IPS DF 6.9 (cell line): ENCODE results near the gene PASK.
A peak's percentile ranks its signal among the peaks of the same experiment; 100 is the strongest.

ENCODE experiments used
- DNase-seq: peaks from one replicate; pipeline ENCODE4 v3.0.0-alpha.2; 2013; ENCODE audit warnings: low read depth, low spot score
- H3K27ac ChIP-seq: one replicate; pipeline ENCODE4 v1.5.1; 2013; ENCODE audit warnings: low read length, control low read depth
- H3K27me3 ChIP-seq: 2 replicates; pipeline ENCODE4 v1.6.1; 2013; ENCODE audit warnings: mild to moderate bottlenecking, low read length; ENCODE audit not compliant: control insufficient read depth, insufficient read depth
- H3K36me3 ChIP-seq: 2 replicates; pipeline ENCODE4 v1.6.1; 2013; ENCODE audit warnings: low read length; ENCODE audit not compliant: control insufficient read depth, insufficient read depth
- H3K4me1 ChIP-seq: 2 replicates; pipeline ENCODE4 v1.6.1; 2013; ENCODE audit warnings: low read length; ENCODE audit not compliant: control insufficient read depth, insufficient read depth
- H3K4me3 ChIP-seq: 2 replicates; pipeline ENCODE4 v1.5.1; 2013; ENCODE audit warnings: mild to moderate bottlenecking, low read length
- H3K9me3 ChIP-seq: 2 replicates; pipeline ENCODE4 v1.6.1; 2013; ENCODE audit warnings: low read length, inconsistent platforms; ENCODE audit not compliant: control insufficient read depth, insufficient read depth
- WGBS: extraction: QIAGEN DNeasy Blood & Tissue Kit; methylation state at CpG from one replicate; pipeline ENCODE4 v1.1.7; 2013; ENCODE audit warnings: mixed read lengths, missing lambda C conversion rate; ENCODE audit not compliant: insufficient read length, insufficient coverage; 5-methylcytosine and 5-hydroxymethylcytosine counted together

PASK gene

DNA sequence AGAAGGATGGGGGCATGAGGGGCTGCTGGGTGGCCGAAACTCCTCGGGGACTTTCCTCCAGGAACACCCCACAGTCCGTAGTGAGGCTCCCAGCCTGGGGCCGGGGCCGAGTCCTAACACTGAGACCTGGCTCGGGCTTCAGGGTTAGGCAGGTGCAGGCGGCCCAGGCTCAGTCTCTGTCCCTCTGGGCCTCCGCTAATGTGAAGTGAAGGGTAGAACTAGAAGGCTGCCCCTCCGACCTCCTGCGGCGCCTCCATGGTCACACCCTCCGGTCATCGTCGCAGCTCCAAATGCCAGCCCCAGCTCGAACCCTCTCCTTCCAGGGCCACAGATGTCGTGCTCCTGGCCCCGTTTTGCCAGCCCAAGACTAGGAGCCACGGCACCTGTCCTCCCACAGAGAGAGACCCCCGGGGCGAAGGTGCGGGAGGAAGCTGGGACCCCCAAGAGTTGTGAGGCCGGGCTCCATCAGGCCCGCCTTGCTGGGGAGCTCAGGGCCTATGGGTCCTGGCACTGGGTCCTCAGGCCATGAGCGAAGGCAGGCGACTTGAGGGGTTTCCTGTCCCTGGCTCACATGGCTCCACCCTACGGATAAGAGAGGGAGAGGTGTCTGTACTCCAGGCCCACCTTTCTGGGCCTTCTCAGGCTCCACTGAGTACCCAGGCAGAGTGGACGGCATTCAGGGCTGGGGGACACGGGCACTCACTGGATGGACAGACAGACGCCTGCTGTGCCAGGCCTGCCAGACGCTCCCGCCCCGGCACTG is 40.0 kb upstream of the PASK start:
- H3K4me1 ChIP-seq = peaks cover 5% of the 10 kb centered on the region; the same call in 1 of the 2 replicates
- H3K27me3 ChIP-seq = no peaks in the 10 kb centered on the region
- H3K36me3 ChIP-seq = no peaks in the 10 kb centered on the region
- WGBS = no CpG with 5 or more reads among the region's 32 CpGs
- no peak overlapping the region for H3K4me3 ChIP-seq
- H3K9me3 ChIP-seq = no peaks in the 10 kb centered on the region
- no peak for DNase-seq
- H3K27ac ChIP-seq = no peak overlapping the region

DNA sequence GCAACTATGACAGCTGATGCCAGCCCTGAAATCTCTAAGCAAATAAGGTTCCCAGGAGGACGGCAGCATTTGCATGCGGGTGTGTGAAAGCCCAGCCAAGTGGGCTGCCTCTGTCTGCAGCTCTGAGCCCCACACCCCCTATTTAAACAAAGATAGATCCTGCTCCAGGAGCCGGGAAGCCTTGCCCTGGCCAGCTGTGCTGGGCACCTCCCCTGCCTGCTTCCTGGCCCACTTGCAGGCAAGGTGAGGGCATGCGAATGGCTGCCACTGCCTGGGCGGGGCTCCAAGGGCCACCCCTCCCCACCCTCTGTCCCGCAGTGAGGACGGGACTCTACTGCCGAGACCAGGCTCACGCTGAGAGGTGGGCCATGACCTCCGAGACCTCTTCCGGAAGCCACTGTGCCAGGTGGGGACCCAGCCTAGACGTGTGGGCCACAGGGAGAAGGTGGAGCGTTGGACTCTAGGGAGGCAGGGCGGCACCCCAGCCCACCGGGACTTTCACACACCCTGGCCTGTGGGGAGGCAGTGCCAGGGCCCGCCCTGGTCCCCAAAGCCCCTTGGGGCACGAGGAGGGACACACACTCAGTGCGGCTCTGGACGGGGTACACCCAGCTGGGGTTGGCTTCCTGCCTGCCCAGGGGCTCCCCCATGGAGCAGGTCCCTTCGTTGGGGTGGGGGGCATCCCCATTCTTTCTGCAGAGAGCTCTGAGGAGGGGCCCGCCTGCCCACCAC is 39.3 kb upstream of the PASK start, which contains the start of gene ANO7:
ANO7 (plus strand) TSS at position 317 of the 732 bp plus-strand sequence. CDS start 1,387 bp downstream, outside the sequence.
- no peak within 1 kb of the TSS for H3K4me3 ChIP-seq
- no peaks in the 10 kb centered on the region for H3K27me3 ChIP-seq
- H3K36me3 ChIP-seq = no peaks in the 10 kb centered on the region
- DNase-seq = no peak
- no peak within 1 kb of the TSS for H3K27ac ChIP-seq
- H3K9me3 ChIP-seq = no peaks in the 10 kb centered on the region
- WGBS = no CpG with 5 or more reads among the region's 21 CpGs
- H3K4me1 ChIP-seq = peaks cover 5% of the 10 kb centered on the region; the same call in 1 of the 2 replicates

- Histone ChIP-seq H3K27ac (no peak overlapping the region), H3K4me1 (peaks cover 5% of the 10 kb centered on the region; the same call in 1 of the 2 replicates), H3K27me3 (no peaks in the 10 kb centered on the region), H3K4me3 (no peak overlapping the region), H3K9me3 (no peaks in the 10 kb centered on the region), H3K36me3 (no peaks in the 10 kb centered on the region)
- no peak for DNase-seq
- WGBS = no CpG with 5 or more reads among the region's 4 CpGs
Measured at GRCh38 chr2:241187918-241188234, 38.6 kb upstream of the PASK start.

DNA sequence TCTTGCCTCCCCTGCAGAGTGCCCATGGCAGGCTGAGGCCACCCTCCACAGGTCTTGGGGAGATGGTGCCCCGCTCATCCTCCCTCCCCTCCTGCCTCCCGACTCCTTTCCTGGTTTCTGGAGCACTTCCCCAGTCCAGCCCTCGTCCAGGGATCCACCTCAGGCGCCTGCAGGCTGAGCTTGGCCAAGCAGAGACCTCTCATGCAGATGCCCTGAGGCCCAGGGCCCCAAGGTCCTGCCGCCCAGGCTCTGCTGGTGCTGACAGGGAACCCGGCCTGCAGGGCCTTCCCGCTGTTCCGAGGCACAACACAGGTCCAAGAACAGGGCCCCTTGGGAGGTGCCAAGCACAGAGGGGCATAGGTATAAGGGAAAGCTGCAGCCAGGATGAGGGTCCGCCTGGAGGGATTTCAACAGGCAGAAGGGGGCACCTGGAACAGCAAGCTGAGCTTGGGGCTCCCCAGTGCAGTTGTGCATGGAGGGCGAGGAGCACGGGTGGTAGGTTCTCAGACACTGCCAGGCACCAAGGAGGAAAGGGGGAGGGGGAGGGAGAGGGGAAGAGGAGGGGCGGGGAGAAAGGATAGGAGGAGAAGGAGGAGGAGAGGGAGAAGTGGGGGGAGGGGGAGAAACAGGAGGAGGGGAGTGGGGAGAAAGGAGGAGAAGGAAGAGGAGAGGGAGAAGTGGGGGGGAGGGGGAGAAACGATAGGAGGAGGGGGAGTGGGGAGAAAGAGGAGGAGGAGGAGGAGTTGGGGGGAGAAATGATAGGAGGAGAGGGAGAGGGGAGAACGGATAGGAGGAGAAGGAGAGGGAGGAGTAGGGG is 38.0 kb upstream of the PASK start:
- Histone ChIP-seq H3K4me3 (no peak overlapping the region), H3K27me3 (no peaks in the 10 kb centered on the region), H3K27ac (no peak overlapping the region), H3K9me3 (no peaks in the 10 kb centered on the region), H3K36me3 (no peaks in the 10 kb centered on the region), H3K4me1 (peaks cover 5% of the 10 kb centered on the region; the same call in 1 of the 2 replicates)
- 100% methylated on average over 2 of the region's 14 CpGs for WGBS
- DNase-seq = no peak

- no CpG with 5 or more reads among the region's 11 CpGs for WGBS
- no peak overlapping the region for H3K4me3 ChIP-seq
- DNase-seq = no peak
- peaks cover 5% of the 10 kb centered on the region; the same call in 1 of the 2 replicates for H3K4me1 ChIP-seq
- H3K27me3 ChIP-seq = no peaks in the 10 kb centered on the region
- no peak overlapping the region for H3K27ac ChIP-seq
- H3K9me3 ChIP-seq = no peaks in the 10 kb centered on the region
- no peaks in the 10 kb centered on the region for H3K36me3 ChIP-seq
Measured at GRCh38 chr2:241185961-241186360, 36.7 kb upstream of the PASK start.

- Histone ChIP-seq H3K27ac (no peak overlapping the region), H3K9me3 (no peaks in the 10 kb centered on the region), H3K27me3 (no peaks in the 10 kb centered on the region), H3K4me3 (no peak overlapping the region), H3K36me3 (no peaks in the 10 kb centered on the region), H3K4me1 (peaks cover 5% of the 10 kb centered on the region; the same call in 1 of the 2 replicates)
- no peak for DNase-seq
- WGBS = no CpG with 5 or more reads among the region's 9 CpGs
Measured at GRCh38 chr2:241184901-241185300, 35.6 kb upstream of the PASK start.

DNA sequence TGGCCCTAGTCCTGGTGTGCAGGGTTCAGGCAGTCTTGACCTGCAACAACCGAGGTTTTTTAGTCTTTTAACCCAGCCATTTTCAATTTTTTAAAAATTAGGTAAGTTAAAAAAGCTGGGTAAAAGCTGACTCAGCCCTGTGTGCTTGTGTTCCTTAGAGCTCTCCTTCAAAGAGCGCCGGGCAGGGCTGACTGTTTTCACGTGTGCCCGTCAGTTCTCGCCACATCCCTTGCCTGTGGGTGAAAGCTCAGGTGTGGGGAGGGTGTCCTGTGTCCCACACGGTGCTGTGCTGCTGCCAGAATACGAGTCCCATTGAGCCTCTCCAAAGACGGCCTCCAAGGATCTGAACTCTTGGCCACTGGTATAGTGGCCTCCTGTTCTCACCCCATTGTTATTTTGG is 33.9 kb upstream of the PASK start:
- WGBS = no CpG with 5 or more reads among the region's 9 CpGs
- no peak for DNase-seq
- Histone ChIP-seq H3K9me3 (no peaks in the 10 kb centered on the region), H3K27ac (no peak overlapping the region), H3K27me3 (no peaks in the 10 kb centered on the region), H3K4me3 (no peak overlapping the region), H3K4me1 (0 out of 2 replicates have a peak, but pooled peaks cover 2% of the 10 kb centered on the region), H3K36me3 (no peaks in the 10 kb centered on the region)

DNA sequence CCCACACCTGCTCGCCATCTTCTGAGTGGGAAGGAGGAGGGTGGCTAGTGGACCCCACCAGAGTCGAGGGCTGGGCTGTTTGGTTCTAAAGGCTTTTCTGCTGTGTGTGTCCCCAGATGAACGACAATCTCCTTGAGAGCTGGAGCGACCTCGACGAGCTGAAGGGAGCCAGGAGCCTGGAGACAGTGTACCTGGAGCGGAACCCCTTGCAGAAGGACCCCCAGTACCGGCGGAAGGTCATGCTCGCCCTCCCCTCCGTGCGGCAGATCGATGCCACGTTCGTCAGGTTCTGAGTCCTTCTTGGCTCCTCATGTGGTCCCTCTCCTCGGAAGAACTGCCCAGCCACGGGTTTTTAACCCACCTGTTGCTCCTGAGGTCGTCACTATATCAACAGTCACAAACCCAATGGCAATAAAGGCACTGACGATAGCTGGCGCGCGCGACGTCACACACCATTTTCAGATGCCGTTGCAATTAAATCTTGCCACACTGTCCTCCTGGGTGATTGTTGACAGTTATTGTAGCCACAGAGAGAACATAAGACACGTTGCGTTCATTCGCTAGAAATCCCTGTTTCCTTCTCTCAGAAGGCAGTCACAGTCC is 33.4 kb upstream of the PASK start:
- no peak for DNase-seq
- Histone ChIP-seq H3K27me3 (no peaks in the 10 kb centered on the region), H3K9me3 (no peaks in the 10 kb centered on the region), H3K36me3 (no peaks in the 10 kb centered on the region), H3K27ac (no peak overlapping the region), H3K4me3 (no peak overlapping the region), H3K4me1 (no peaks in the 10 kb centered on the region)
- WGBS = no CpG with 5 or more reads among the region's 28 CpGs

DNA sequence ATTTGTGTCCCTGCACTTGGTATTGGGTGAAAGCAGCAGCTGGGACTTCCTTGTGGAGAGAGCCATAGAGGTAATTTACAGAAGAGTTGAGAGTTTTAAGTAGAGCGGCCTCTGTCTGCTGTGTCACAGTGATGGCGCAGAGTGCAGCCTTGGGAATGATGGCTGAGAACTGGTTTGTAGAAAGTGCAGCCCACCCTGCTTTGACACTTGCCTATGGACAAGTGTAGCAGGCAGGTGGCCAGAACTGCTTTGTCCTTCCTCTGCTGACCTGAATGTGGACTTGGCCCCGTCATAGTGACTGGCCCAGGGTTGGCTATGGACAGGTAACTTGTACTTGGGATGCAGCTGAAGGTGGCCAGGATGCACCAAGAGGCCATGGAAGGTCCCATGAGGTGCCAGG is 32.9 kb upstream of the PASK start:
- DNase-seq = no peak
- no peak overlapping the region for H3K27ac ChIP-seq
- H3K4me1 ChIP-seq = no peaks in the 10 kb centered on the region
- H3K27me3 ChIP-seq = no peaks in the 10 kb centered on the region
- WGBS = no CpG with 5 or more reads among the region's 3 CpGs
- no peak overlapping the region for H3K4me3 ChIP-seq
- no peaks in the 10 kb centered on the region for H3K36me3 ChIP-seq
- H3K9me3 ChIP-seq = no peaks in the 10 kb centered on the region

GRCh38 chr2:241180495-241180894 is 31.2 kb upstream of the PASK start:
- peak; percentile 54 for DNase-seq
- H3K9me3 ChIP-seq = no peaks in the 10 kb centered on the region
- no peak overlapping the region for H3K27ac ChIP-seq
- no peaks in the 10 kb centered on the region for H3K27me3 ChIP-seq
- no CpG with 5 or more reads among the region's 12 CpGs for WGBS
- H3K4me1 ChIP-seq = no peaks in the 10 kb centered on the region
- no peak overlapping the region for H3K4me3 ChIP-seq
- no peaks in the 10 kb centered on the region for H3K36me3 ChIP-seq
